Glutamatergic neuron (in vitro differentiated cells): ENCODE measurements around the gene PRKCH. TPM values are rescaled to one million over a fixed set of nuclear protein-coding genes. Genes with fewer than 3 reads are reported as not detected.

Source experiments
- DNase-seq: peaks from one replicate; pipeline ENCODE4 v3.0.0; 2022
- H3K27ac Mint-ChIP-seq: one replicate; pipeline ENCODE4 v1.8.0; 2020; ENCODE audit warnings: mild to moderate bottlenecking, mixed read lengths, inconsistent platforms; ENCODE audit not compliant: unreplicated experiment
- H3K27me3 Mint-ChIP-seq: one replicate; pipeline ENCODE4 v1.8.0; 2020; ENCODE audit warnings: mild to moderate bottlenecking, moderate library complexity, mixed read lengths, inconsistent platforms; ENCODE audit not compliant: unreplicated experiment
- H3K36me3 Mint-ChIP-seq: one replicate; pipeline ENCODE4 v1.8.0; 2020; ENCODE audit warnings: mild to moderate bottlenecking, mixed read lengths, inconsistent platforms; ENCODE audit not compliant: unreplicated experiment
- H3K4me1 Mint-ChIP-seq: one replicate; pipeline ENCODE4 v1.8.0; 2020; ENCODE audit warnings: mild to moderate bottlenecking, low read depth, mixed read lengths, inconsistent platforms; ENCODE audit not compliant: unreplicated experiment
- H3K4me3 Mint-ChIP-seq: one replicate; pipeline ENCODE4 v1.8.0; 2020; ENCODE audit warnings: mild to moderate bottlenecking, mixed read lengths, inconsistent platforms; ENCODE audit not compliant: unreplicated experiment
- H3K9me3 Mint-ChIP-seq: one replicate; pipeline ENCODE4 v1.8.0; 2020; ENCODE audit warnings: mild to moderate bottlenecking, moderate library complexity, mixed read lengths, inconsistent platforms; ENCODE audit not compliant: unreplicated experiment
- CTCF ChIP-seq: fragments of 200-600 bp; sonication (generic); IDR thresholded peaks from one replicate; pipeline ENCODE4 v1.5.0; 2021; ENCODE audit not compliant: partially characterized antibody, unreplicated experiment
- total RNA-seq: library from RNA; stranded (reverse); fragmentation: NEBNext Ultra II Directional; extraction: Animal tissue kit (Norgen Biotek cat#: 25700); gene quantifications from one replicate; pipeline ENCODE4 v1.2.1, GENCODE V29; 2021; ENCODE audit not compliant: unreplicated experiment

PRKCH gene
- total RNA-seq, 1 donor from 2014 or later: 0.54 TPM

- no peak overlapping the region for H3K27ac Mint-ChIP-seq
These were observed 208.9 kb downstream of the PRKCH start for GRCh38 chr14:61530296-61530695.

GRCh38 chr14:61530896-61531295, 209.5 kb downstream of the PRKCH start:
- H3K4me3 Mint-ChIP-seq: no peak overlapping the region
- peaks cover 3% of the 10 kb centered on the region for H3K4me1 Mint-ChIP-seq
- no peak for TF ChIP-seq CTCF
- DNase-seq: no peak
- peaks cover 1% of the 10 kb centered on the region for H3K27me3 Mint-ChIP-seq
- no peaks in the 10 kb centered on the region for H3K36me3 Mint-ChIP-seq
- no peak overlapping the region for H3K27ac Mint-ChIP-seq
- H3K9me3 Mint-ChIP-seq: no peaks in the 10 kb centered on the region

More at GRCh38 chr14:61530296-61530695, 208.9 kb downstream of the PRKCH start:
- no peaks in the 10 kb centered on the region for H3K9me3 Mint-ChIP-seq
- peaks cover 3% of the 10 kb centered on the region for H3K4me1 Mint-ChIP-seq
- peaks cover 1% of the 10 kb centered on the region for H3K27me3 Mint-ChIP-seq
- no peaks in the 10 kb centered on the region for H3K36me3 Mint-ChIP-seq
- no peak overlapping the region for H3K4me3 Mint-ChIP-seq
- no peak for TF ChIP-seq CTCF
- DNase-seq: no peak

GRCh38 chr14:61531465-61532122, 210.2 kb downstream of the PRKCH start:
- peaks cover 3% of the 10 kb centered on the region for H3K4me1 Mint-ChIP-seq
- peaks cover 4% of the 10 kb centered on the region for H3K27me3 Mint-ChIP-seq
- no peak for TF ChIP-seq CTCF
- H3K36me3 Mint-ChIP-seq: no peaks in the 10 kb centered on the region
- no peak overlapping the region for H3K27ac Mint-ChIP-seq
- no peak overlapping the region for H3K4me3 Mint-ChIP-seq
- no peaks in the 10 kb centered on the region for H3K9me3 Mint-ChIP-seq
- DNase-seq: no peak

- no peak for TF ChIP-seq CTCF
- Mint-ChIP-seq H3K27me3 (peaks cover 4% of the 10 kb centered on the region), H3K4me3 (no peak overlapping the region), H3K36me3 (no peaks in the 10 kb centered on the region), H3K9me3 (no peaks in the 10 kb centered on the region), H3K27ac (no peak overlapping the region), H3K4me1 (peaks cover 3% of the 10 kb centered on the region)
- no peak for DNase-seq
These were observed 210.7 kb downstream of the PRKCH start for GRCh38 chr14:61532123-61532505.

- Mint-ChIP-seq H3K4me3 (no peak overlapping the region), H3K27ac (no peak overlapping the region), H3K9me3 (no peaks in the 10 kb centered on the region), H3K27me3 (peaks cover 2% of the 10 kb centered on the region), H3K36me3 (no peaks in the 10 kb centered on the region), H3K4me1 (peaks cover 4% of the 10 kb centered on the region)
- no peak for DNase-seq
- no peak for TF ChIP-seq CTCF
These were observed 211.4 kb downstream of the PRKCH start for GRCh38 chr14:61532763-61533162.
